ENCODE data around the gene ADGRB2.

Gene ADGRB2

DNA sequence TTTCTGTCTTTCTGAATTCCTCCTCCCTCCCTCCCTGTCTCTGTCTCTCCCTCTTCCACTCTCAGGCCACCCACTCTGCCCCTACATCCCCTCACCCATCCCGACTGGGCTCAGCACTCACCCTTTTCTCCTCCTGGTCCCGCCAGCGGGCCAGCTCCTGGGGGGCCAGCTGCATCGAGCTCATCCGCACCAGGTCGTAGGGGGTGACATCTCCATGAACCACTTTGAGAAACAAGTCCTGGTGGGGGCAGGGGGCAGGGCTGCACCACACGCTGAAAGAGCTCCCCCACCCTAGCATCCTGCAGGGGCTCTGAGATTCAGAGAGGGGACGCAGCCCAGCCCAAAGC, 33.9 kb upstream of the ADGRB2 start:
- DNase-seq = peak in 11 of 42 donors; percentile 2 to 31 (median 6)
- intact Hi-C loops (cut with DNase I) = loop anchor here (10.0 kb wide), 1 partner anchor 167 kb away; no protein-coding TSS in a partner anchor

GRCh38 chr1:31797216-31797615, 33.1 kb upstream of the ADGRB2 start:
- peak in 8 of 42 donors; percentile 3 to 27 (median 8) for DNase-seq
- intact Hi-C loops (cut with DNase I) = loop anchor here (10.0 kb wide), 1 partner anchor 168 kb away; no protein-coding TSS in a partner anchor

DNA sequence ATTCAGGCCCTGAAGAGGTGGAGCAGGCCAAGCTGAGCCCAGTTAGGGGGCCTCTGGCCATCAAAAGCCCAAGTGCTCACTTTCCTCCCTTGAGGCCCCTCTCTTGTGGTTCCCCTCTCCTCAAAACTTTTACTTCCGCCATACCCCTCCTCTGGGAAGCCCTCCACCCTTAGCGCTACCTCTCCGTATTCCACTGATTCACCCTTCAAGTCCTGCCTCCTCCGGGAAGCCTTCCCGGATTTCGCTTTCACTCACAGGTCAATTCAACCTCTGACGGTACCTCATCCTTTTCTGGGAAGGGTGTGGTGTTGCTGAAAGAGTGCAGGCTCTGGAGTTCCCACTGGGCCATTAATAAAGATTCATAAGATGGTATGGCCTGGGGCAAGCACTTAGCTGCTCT, 32.6 kb upstream of the ADGRB2 start:
- DNase-seq = peak in 7 of 42 donors; percentile 1 to 10 (median 5)
- intact Hi-C loops (cut with DNase I) = loop anchor here (10.0 kb wide), 1 partner anchor 168 kb away; no protein-coding TSS in a partner anchor

GRCh38 chr1:31795801-31796621, 31.9 kb upstream of the ADGRB2 start:
- intact Hi-C loops (cut with DNase I) = loop anchor here (10.0 kb wide), 1 partner anchor 169 kb away; no protein-coding TSS in a partner anchor
- DNase-seq = peak in 35 of 42 donors; percentile 30 to 87 (median 63)

DNA sequence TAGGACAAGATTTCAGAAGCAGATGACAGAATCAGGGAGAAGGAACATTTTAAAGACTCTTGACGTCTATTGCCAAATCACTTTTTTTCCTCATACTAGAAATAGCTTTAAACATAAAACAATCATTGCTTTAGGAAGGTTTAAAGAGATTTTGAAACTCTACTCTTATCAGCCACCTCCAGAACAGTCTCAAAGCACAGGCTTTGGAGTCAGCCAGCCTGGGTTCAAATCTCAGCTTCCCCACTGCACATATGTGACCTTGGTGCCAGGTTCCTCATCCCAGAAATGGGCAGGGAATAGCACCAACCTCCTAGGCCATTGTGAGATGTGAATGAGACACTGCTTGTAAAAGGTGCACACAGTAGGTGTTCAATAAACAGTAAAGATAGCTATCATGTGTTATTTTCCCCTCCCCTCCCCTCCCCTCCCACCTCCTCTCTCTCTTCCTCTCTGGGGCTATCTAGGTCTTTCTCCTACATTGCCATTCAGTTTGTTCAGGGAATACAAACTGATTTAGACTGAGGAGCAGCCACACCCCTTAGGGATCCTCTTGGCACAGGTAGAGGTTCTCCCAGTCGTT, 31.0 kb upstream of the ADGRB2 start:
- peak in 10 of 42 donors; percentile 2 to 39 (median 12) for DNase-seq
- intact Hi-C loops (cut with DNase I) = loop anchor here (10.0 kb wide), 1 partner anchor 170 kb away; no protein-coding TSS in a partner anchor

DNA sequence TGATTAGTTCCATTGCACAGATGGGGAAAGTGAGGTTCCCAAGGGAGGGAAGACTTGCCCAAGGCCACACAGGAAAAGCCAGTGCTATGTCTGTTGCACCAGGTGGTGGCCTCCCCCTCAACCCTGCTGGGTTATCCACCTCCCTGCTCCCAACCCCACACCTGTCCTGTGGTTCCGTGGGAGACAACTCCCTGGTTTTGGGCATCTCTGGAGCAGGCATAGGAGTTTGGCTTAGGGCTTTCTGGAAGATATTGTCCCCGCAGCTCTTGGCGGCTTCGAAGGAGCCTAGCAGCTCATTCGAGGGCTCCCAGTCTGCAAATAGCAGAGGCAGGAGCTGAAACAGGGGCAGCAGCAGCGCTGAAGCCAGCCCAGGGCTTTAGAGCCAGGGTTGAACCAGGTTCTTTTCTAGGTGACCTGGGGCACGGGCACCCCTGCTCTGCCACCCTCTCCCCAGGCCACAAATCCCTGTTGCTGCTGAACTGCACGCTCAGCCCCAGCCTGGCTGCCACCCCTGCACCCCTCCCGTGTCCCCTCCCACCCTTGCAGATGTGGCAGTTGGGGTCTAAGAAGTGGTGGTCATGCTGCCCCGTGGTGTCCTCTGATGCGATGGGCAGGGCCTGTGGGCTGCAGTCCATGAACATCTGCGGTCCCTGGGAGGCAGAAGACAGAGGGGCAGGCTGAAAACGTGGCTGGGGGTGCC, 29.6 kb upstream of the ADGRB2 start:
- intact Hi-C loops (cut with DNase I) = loop anchor here (10.0 kb wide), 1 partner anchor 171 kb away; no protein-coding TSS in a partner anchor
- peak in 16 of 42 donors; percentile 3 to 41 (median 15) for DNase-seq

DNA sequence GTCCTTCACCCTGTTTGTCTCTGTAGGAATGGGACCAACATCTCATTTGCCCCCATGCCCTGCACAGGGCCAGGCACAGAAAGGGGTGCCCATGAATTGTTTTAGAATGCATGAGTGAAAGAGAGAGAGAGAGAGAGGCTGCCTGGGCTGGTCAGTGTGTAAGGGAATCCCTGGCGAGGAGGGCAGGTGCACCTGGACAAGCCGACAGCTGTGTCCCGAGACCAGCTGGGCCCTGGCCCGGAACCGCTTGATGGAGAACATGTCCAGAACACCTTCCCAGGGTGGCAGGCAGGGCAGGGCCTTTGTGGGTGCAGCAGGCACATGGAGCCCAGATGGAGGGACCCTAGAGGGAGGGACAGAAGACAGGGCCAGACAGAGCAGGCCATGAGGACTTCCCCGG, 28.9 kb upstream of the ADGRB2 start:
- intact Hi-C loops (cut with DNase I) = loop anchor here (10.0 kb wide), 1 partner anchor 172 kb away; no protein-coding TSS in a partner anchor
- DNase-seq = peak in 13 of 42 donors; percentile 0 to 27 (median 14)

DNA sequence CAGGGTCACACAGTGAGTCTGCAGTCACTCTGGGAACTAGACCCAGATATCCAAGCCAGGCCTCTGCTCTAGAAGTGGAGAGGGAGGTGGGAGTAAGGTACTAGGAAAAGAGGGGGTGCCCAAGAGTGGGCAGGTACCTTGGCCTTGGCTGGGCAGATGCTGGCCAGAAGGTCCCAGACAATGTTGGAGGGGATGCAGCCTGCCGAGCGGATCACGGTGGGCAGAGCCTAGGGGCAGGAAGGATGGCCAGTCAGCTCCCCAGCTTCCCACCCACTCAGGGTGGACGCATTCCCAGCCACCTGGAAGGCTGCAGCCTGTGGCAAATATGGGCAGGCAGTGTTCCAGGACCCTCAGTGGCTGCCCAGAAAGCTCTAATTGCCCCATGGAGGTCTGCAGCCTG, 28.4 kb upstream of the ADGRB2 start:
- intact Hi-C loops (cut with DNase I) = loop anchor here (10.0 kb wide), 1 partner anchor 172 kb away; no protein-coding TSS in a partner anchor
- peak in 7 of 42 donors; percentile 3 to 35 (median 9) for DNase-seq

- peak in 7 of 42 donors; percentile 12 to 32 (median 22) for DNase-seq
- intact Hi-C loops (cut with DNase I) = loop anchor here (10.0 kb wide), 1 partner anchor 173 kb away; no protein-coding TSS in a partner anchor
These were observed 28.0 kb upstream of the ADGRB2 start for GRCh38 chr1:31792116-31792515.

- peak in 6 of 42 donors; percentile 2 to 31 (median 10) for DNase-seq
- intact Hi-C loops (cut with DNase I) = loop anchor here (10.0 kb wide), 1 partner anchor 174 kb away; no protein-coding TSS in a partner anchor
These were observed 27.2 kb upstream of the ADGRB2 start for GRCh38 chr1:31791131-31791858.

- intact Hi-C loops (cut with DNase I) = loop anchor here (10.0 kb wide), 1 partner anchor 174 kb away; no protein-coding TSS in a partner anchor
- peak in 3 of 42 donors; percentile 3 to 28 (median 13) for DNase-seq
These were observed 26.5 kb upstream of the ADGRB2 start for GRCh38 chr1:31790641-31791091.

DNA sequence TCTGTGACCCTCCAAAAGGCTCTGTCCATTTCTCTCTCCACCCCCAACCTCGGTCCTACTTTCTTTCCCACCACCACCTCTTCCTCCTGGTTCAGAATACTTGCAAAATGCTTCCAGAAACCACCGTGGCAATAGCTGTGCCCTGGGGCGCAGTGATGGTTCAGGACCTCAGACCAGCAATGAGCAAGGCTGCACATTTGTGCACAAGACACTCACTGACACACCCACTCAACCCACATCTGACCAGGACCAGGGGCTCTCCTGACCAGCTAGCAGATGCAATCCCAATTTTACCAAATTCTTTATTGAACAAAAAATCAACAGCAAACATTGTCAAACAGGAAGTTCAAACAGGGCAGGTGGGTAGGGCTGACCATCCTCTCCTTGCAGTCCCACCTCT, 26.0 kb upstream of the ADGRB2 start:
- intact Hi-C loops (cut with DNase I) = loop anchor here (10.0 kb wide), 1 partner anchor 175 kb away; no protein-coding TSS in a partner anchor
- peak in 3 of 42 donors; percentile 3 to 29 (median 12) for DNase-seq

DNA sequence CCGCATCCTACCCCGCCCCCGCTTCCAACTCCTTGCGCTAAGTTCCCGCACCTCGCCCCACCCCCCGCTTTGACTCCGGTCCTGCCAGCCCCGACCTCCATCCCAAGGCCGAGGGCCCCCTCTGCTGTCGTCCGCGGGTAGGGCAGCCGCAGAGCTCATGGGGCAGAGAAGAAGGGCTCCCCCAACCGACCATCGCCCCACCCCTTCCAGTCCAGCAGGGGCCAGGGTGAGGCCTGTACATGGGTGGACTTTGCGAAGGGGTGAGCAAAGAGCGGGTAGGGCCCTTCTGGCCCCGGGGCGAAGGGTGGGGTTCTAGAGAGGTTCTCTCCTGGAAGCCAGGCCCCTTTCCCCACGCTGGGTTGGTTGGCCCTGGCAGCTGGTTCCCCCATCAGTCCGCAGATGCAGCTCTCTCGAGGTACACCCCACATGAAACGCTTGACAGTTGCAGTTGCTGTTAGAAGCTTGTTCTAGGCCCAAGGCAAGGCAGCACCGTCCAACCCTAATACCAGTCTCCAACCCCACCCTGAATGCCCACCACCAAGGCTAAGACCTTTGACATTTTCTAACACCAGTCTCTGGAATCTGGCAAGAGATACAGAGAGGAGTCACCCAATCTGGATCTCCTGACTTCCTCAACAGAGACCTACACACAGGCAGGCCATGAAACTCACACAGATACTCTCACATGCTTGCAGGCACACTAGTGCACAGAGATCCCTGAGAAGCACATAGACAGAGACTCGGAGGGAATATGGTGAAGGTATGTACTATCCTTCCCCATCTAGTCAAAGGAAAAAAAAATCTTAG, 25.3 kb upstream of the ADGRB2 start:
- DNase-seq = peak; percentile 94 to 100 (median 98)
- intact Hi-C loops (cut with DNase I) = loop anchor here (2.0 to 10.0 kb wide), 3 partner anchors 27 to 175 kb away; no protein-coding TSS in a partner anchor

DNA sequence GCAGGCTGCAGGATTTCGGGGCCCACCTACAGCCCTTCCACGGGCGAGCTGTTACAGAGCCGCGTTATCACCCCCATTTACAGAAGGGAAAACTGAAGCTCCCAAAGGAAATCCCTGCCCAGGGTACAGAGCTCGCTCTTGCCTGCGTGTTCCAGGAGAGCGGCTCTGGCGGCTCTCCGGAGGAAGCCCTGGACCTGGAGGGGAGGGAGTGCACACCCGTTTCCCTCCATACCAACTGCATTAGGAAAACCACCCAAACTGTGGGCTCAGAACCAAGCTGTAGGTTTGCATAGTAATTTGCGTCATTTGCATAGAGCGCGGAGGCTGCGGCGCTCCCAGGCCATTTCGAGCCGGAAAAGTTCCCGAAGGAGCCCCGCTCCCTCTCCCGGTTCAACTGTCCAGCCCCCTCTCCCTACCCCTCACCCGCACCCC, 24.7 kb upstream of the ADGRB2 start:
- intact Hi-C loops (cut with DNase I) = loop anchor here (2.0 to 5.0 kb wide), 2 partner anchors 26 to 127 kb away; no protein-coding TSS in a partner anchor
- DNase-seq = peak in 4 of 42 donors; percentile 20 to 54 (median 34)

- intact Hi-C loops (cut with DNase I) = loop anchor here (2.0 to 5.0 kb wide), 2 partner anchors 25 to 126 kb away; no protein-coding TSS in a partner anchor
- DNase-seq = peak; percentile 94 to 99 (median 97)
These were observed 24.1 kb upstream of the ADGRB2 start for GRCh38 chr1:31788138-31788824.

DNA sequence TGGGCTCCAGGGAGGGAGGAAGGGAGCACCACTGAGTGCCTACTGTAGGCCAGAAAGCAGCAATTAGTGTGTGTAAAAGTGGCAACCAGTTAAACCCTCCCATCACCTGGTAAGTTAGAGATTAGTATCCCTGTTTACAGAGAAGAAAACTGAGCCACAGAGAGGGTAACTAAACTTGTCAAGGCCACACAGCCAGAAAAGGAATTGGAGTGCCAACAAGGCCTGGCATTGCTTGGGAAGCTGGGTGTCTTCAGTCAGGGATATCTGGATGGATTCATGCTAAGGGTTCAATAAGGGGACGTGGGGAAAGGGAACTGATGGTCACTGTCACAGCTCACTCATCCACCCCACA, 23.6 kb upstream of the ADGRB2 start:
- DNase-seq = no peak
- intact Hi-C loops (cut with DNase I) = loop anchor here (2.0 to 5.0 kb wide), 2 partner anchors 25 to 125 kb away; no protein-coding TSS in a partner anchor

Data from head of caudate nucleus (tissue), 42 donors.